Endothelial cell of umbilical vein (primary cell): ENCODE data around the gene TMEM175. TPM values are rescaled to one million over a fixed set of nuclear protein-coding genes. Genes with fewer than 3 reads are reported as not detected.

Experiments used
- BruUV-seq: library from RNA; stranded (reverse); fragments of 400-500 nt; replicated peaks from 2 replicates; lab custom pipeline; 2021; lab: Mats Ljungman, UMichigan
- CTCF ChIA-PET: fragments of 300-600, 350-600 bp; sonication (Branson Sonifier 250); formaldehyde crosslinking; loops from one replicate; lab custom pipeline; 2021; ENCODE audit warnings: antibody characterized with exemption, inconsistent platforms; lab: Charles Lee
- POLR2A ChIA-PET: fragments of 300-600, 350-600 bp; sonication (Branson Sonifier 250); formaldehyde crosslinking; loops from one replicate; lab custom pipeline; 2021; ENCODE audit warnings: antibody characterized with exemption, inconsistent platforms; lab: Charles Lee
- DNase-seq: peaks from one replicate; pipeline ENCODE4 v3.0.0-alpha.2; 2011; ENCODE audit warnings: low read depth, low spot score
- FAIRE-seq: peaks from 2 replicates; lab custom pipeline; 2011; peaks lifted over from hg19 to GRCh38; lab: Jason Lieb, UNC
- H2AFZ ChIP-seq: 2 replicates; pipeline ENCODE4 v1.6.0; 2012; ENCODE audit warnings: low read depth, low read length, control low read depth, inconsistent platforms
- H3K27ac ChIP-seq: 2 replicates; pipeline ENCODE4 v1.5.1; 2011; ENCODE audit warnings: low read depth, mild to moderate bottlenecking, control low read depth, low read length, moderate library complexity; ENCODE audit not compliant: insufficient read depth
- H3K27me3 ChIP-seq, 2 experiments: 2 replicates each; pipeline versions ENCODE4 v1.6.0 to v1.6.1; 2011; ENCODE audit warnings: low read length in 2 of 2, mixed read lengths in 1 of 2; ENCODE audit not compliant: control insufficient read depth in 2 of 2, insufficient read depth in 2 of 2
- H3K36me3 ChIP-seq, 2 experiments: 2 replicates in 1 of 2; 3 replicates in 1 of 2; pipeline ENCODE4 v1.5.1; 2011; ENCODE audit warnings: low read length in 2 of 2, mild to moderate bottlenecking in 1 of 2, moderate library complexity in 1 of 2; ENCODE audit not compliant: control insufficient read depth in 2 of 2, insufficient read depth in 2 of 2; ENCODE audit errors: extremely low read depth in 1 of 2
- H3K4me1 ChIP-seq: 3 replicates; pipeline ENCODE4 v1.5.1; 2011; ENCODE audit warnings: mild to moderate bottlenecking, low read length; ENCODE audit not compliant: control insufficient read depth, insufficient read depth; ENCODE audit errors: extremely low read depth
- H3K4me2 ChIP-seq: 2 replicates; pipeline ENCODE4 v1.6.1; 2011; ENCODE audit warnings: low read length, control low read depth, mixed read lengths; ENCODE audit not compliant: insufficient read depth
- H3K4me3 ChIP-seq, 3 experiments: fragments of 200-600 bp in 1 of 3; sonication (generic), shearing (Covaris generic) in 1 of 3; replicated peaks in 1 of 3; 2 replicates each; pipeline ENCODE4 v1.5.1; 2011 to 2016; ENCODE audit warnings: control low read depth in 3 of 3, low read length in 3 of 3, mild to moderate bottlenecking in 2 of 3, inconsistent platforms in 1 of 3, low read depth in 1 of 3, moderate library complexity in 1 of 3; ENCODE audit not compliant: insufficient read depth in 1 of 3
- H3K79me2 ChIP-seq: 2 replicates; pipeline ENCODE4 v1.6.0; 2012; ENCODE audit warnings: low read length, inconsistent platforms; ENCODE audit not compliant: control insufficient read depth, insufficient read depth
- H3K9ac ChIP-seq: replicated peaks from 2 replicates; pipeline ENCODE3; 2011; ENCODE audit warnings: low read length, control low read depth; ENCODE audit not compliant: insufficient read depth; ENCODE audit errors: extremely low read depth
- H3K9me1 ChIP-seq: replicated peaks from 3 replicates; pipeline ENCODE4 v1.6.0; 2011; ENCODE audit warnings: mild to moderate bottlenecking, low read length; ENCODE audit not compliant: control insufficient read depth, insufficient read depth; ENCODE audit errors: extremely low read depth
- H3K9me3 ChIP-seq: replicated peaks from 2 replicates; pipeline ENCODE4 v1.5.1; 2012; ENCODE audit warnings: low read length, inconsistent platforms; ENCODE audit not compliant: control insufficient read depth, insufficient read depth
- H4K20me1 ChIP-seq: replicated peaks from 2 replicates; pipeline ENCODE3; 2011; ENCODE audit warnings: mild to moderate bottlenecking, low read length; ENCODE audit not compliant: control insufficient read depth, insufficient read depth; ENCODE audit errors: extremely low read depth
- CTCF ChIP-seq, 2 donors: IDR thresholded peaks; 1 replicate in 1 of 2; 2 replicates in 1 of 2; pipeline ENCODE4 v1.5.1; 2011; ENCODE audit warnings: low read length in 2 of 2, mild to moderate bottlenecking in 2 of 2, moderate library complexity in 2 of 2, control low read depth in 1 of 2, inconsistent platforms in 1 of 2, low read depth in 1 of 2; ENCODE audit not compliant: insufficient read depth in 1 of 2; ENCODE audit errors: extremely low read depth in 1 of 2
- EZH2 ChIP-seq: IDR thresholded peaks from 2 replicates; pipeline ENCODE4 v1.6.1; 2012; ENCODE audit warnings: borderline replicate concordance, low read depth, mild to moderate bottlenecking, moderate library complexity, low read length, inconsistent platforms; ENCODE audit not compliant: severe bottlenecking
- FOS ChIP-seq: IDR thresholded peaks from 2 replicates; pipeline ENCODE4 v1.6.1; 2011; ENCODE audit warnings: mild to moderate bottlenecking, low read length, moderate library complexity, borderline replicate concordance; ENCODE audit not compliant: insufficient read depth
- JUN ChIP-seq: IDR thresholded peaks from 2 replicates; pipeline ENCODE4 v1.6.1; 2011; ENCODE audit warnings: borderline replicate concordance, low read depth; ENCODE audit not compliant: insufficient read length, insufficient read depth
- MAX ChIP-seq: IDR thresholded peaks from 2 replicates; pipeline ENCODE4 v1.6.1; 2011; ENCODE audit not compliant: insufficient read depth, insufficient read length
- MYC ChIP-seq: IDR thresholded peaks from one replicate; pipeline ENCODE4 v1.6.1; 2011; ENCODE audit warnings: mild to moderate bottlenecking, low read depth, low read length
- POLR2A ChIP-seq: IDR thresholded peaks from 2 replicates; pipeline ENCODE4 v1.6.1; 2012; ENCODE audit warnings: low read depth, mild to moderate bottlenecking, control low read depth, low read length
- POLR2AphosphoS5 ChIP-seq: IDR thresholded peaks from 2 replicates; pipeline ENCODE4 v1.6.1; 2012; ENCODE audit warnings: low read depth, mild to moderate bottlenecking, control low read depth, low read length, moderate library complexity; ENCODE audit not compliant: insufficient read depth
- dilution Hi-C: fragments of 300-500 bp; cut with MboI; formaldehyde crosslinking; loops from one replicate; pipeline ENCODE4 v1.15.0; 2019; ENCODE audit warnings: low sequenced_read_pairs; ENCODE audit not compliant: extremely low pct_ligation_motif_present
- intact Hi-C: fragments of 100-400 bp; cut with micrococcal nuclease; formaldehyde crosslinking; loops from one replicate; pipeline ENCODE4 v1.10.0; 2022
- polyA plus RNA-seq, 4 experiments: library from polyadenylated mRNA; depleted of rRNA in 3 of 4; stranded (reverse) in 3 of 4; unstranded in 1 of 4; fragments of >200 nt; gene quantifications; 2 replicates each; pipeline versions ENCODE4 v1.2.1 to v1.2.3, GENCODE V29; 2011 to 2012; ENCODE audit warnings: missing spikeins in 1 of 4
- total RNA-seq: library from RNA; stranded (reverse); gene quantifications from 2 replicates; pipeline ENCODE4 v1.2.3, GENCODE V29; 2021

TMEM175 gene
- total and polyA plus RNA-seq, 2 donors (not counting 3 experiments of a cell fraction or from before 2014, with no cell fraction given) = 21.9 to 80.1 TPM

GRCh38 chr4:884896-885295, 47.4 kb upstream of the TMEM175 start:
- dilution Hi-C loops = no loop called here
- Histone ChIP-seq H3K4me3 (no peak overlapping the region), H3K27me3 (no peaks in the 10 kb centered on the region), H3K4me1 (no peaks in the 10 kb centered on the region), H3K36me3 (peaks cover 4 to 42% of the 10 kb centered on the region in 2 experiments), H3K9me3 (no peaks in the 10 kb centered on the region), H3K4me2 (no peak overlapping the region), H4K20me1 (no peaks in the 10 kb centered on the region), H3K79me2 (no peaks in the 10 kb centered on the region), H2AFZ (no peak overlapping the region), H3K27ac (no peak overlapping the region), H3K9ac (no peak overlapping the region), H3K9me1 (no peaks in the 10 kb centered on the region)
- intact Hi-C loops = no loop called here
- BruUV-seq = no TSS peak
- TF ChIP-seq EZH2 (no peak), FOS (no peak), CTCF (IDR thresholded peaks at IDR 0.05; ENCODE audit: extremely low read depth in 1 of 2, insufficient read depth in 1 of 2, low read depth in 1 of 2, low read length in 2 of 2) (no peak), POLR2A (no peak), POLR2AphosphoS5 (no peak), JUN (no peak), MAX (no peak), MYC (no peak)
- no peak for DNase-seq
- POLR2A ChIA-PET = no interaction called here
- no peak for FAIRE-seq
- CTCF ChIA-PET = no interaction called here
